ENCODE measurements around the gene ATG7. TPM values are rescaled to one million over a fixed set of nuclear protein-coding genes. Genes with fewer than 3 reads are reported as not detected.

ATG7 gene
- 15.6 TPM for total RNA-seq
- long read RNA-seq, full-length matches to known transcripts = 10 of 29 reads
- long read RNA-seq, partial matches to known transcripts = 11 of 29 reads
- long read RNA-seq, other reads (novel, unspliced or antisense) = 8 of 29 reads

- intact Hi-C loops (cut with DNase I) = no loop called here
- peak; percentile 99 for DNase-seq
- peak; percentile 100 for ATAC-seq (ENCODE audit: poor library complexity)
Measured at GRCh38 chr3:11271986-11272904, at the start of gene ATG7. Gene ATG7 (plus strand): TSS chr3:11272397. CDS start chr3:11298696, 26,299 bp downstream.

- ATAC-seq (ENCODE audit: poor library complexity) (no peak), DNase-seq (no peak)
- intact Hi-C loops (cut with DNase I) = no loop called here
Measured at GRCh38 chr3:11224010-11224409, 48.2 kb upstream of the ATG7 start.

- DNase-seq (no peak), ATAC-seq (ENCODE audit: poor library complexity) (no peak)
- intact Hi-C loops (cut with DNase I) = no loop called here
Measured at GRCh38 chr3:11224870-11225229, 47.3 kb upstream of the ATG7 start.

GRCh38 chr3:11226042-11226370 is 46.2 kb upstream of the ATG7 start:
- intact Hi-C loops (cut with DNase I) = no loop called here

GRCh38 chr3:11228041-11228440 is 44.2 kb upstream of the ATG7 start:
- no peak for ATAC-seq (ENCODE audit: poor library complexity)
- DNase-seq = no peak
- intact Hi-C loops (cut with DNase I) = no loop called here

More at GRCh38 chr3:11226042-11226370, 46.2 kb upstream of the ATG7 start:
- DNase-seq (no peak), ATAC-seq (ENCODE audit: poor library complexity) (no peak)

GRCh38 chr3:11230125-11230524 is 42.1 kb upstream of the ATG7 start:
- DNase-seq (no peak), ATAC-seq (ENCODE audit: poor library complexity) (no peak)
- intact Hi-C loops (cut with DNase I) = no loop called here

GRCh38 chr3:11230832-11231231 is 41.4 kb upstream of the ATG7 start:
- no peak for ATAC-seq (ENCODE audit: poor library complexity)
- intact Hi-C loops (cut with DNase I) = no loop called here
- DNase-seq = no peak

- intact Hi-C loops (cut with DNase I) = loop anchor here (5.0 kb wide), 1 partner anchor 97 kb away; no protein-coding TSS in a partner anchor
- no peak for DNase-seq
- ATAC-seq (ENCODE audit: poor library complexity) = no peak
Measured at GRCh38 chr3:11235385-11235784, 36.8 kb upstream of the ATG7 start.

- intact Hi-C loops (cut with DNase I) = loop anchor here (5.0 kb wide), 1 partner anchor 95 kb away; no protein-coding TSS in a partner anchor
- peak; percentile 56 for DNase-seq
Measured at GRCh38 chr3:11236588-11237461, 35.4 kb upstream of the ATG7 start.

GRCh38 chr3:11238060-11238459 is 34.1 kb upstream of the ATG7 start:
- DNase-seq (no peak), ATAC-seq (ENCODE audit: poor library complexity) (no peak)
- intact Hi-C loops (cut with DNase I) = loop anchor here (5.0 kb wide), 1 partner anchor 94 kb away; no protein-coding TSS in a partner anchor

More at GRCh38 chr3:11236588-11237461, 35.4 kb upstream of the ATG7 start:
- peak; percentile 69 for ATAC-seq (ENCODE audit: poor library complexity)

GRCh38 chr3:11238880-11239279 is 33.3 kb upstream of the ATG7 start:
- intact Hi-C loops (cut with DNase I) = loop anchor here (5.0 kb wide), 1 partner anchor 93 kb away; no protein-coding TSS in a partner anchor
- ATAC-seq (ENCODE audit: poor library complexity) = no peak
- no peak for DNase-seq

- no peak for ATAC-seq (ENCODE audit: poor library complexity)
- intact Hi-C loops (cut with DNase I) = loop anchor here (5.0 kb wide), 1 partner anchor 93 kb away; no protein-coding TSS in a partner anchor
- DNase-seq = no peak
Measured at GRCh38 chr3:11239796-11240195, 32.4 kb upstream of the ATG7 start.

GRCh38 chr3:11240496-11240895 is 31.7 kb upstream of the ATG7 start:
- intact Hi-C loops (cut with DNase I) = no loop called here
- ATAC-seq (ENCODE audit: poor library complexity) (no peak), DNase-seq (no peak)

- intact Hi-C loops (cut with DNase I) = no loop called here
- no peak for DNase-seq
- ATAC-seq (ENCODE audit: poor library complexity) = no peak
Measured at GRCh38 chr3:11244121-11244677, 28.0 kb upstream of the ATG7 start.

- ATAC-seq (ENCODE audit: poor library complexity) (no peak), DNase-seq (no peak)
- intact Hi-C loops (cut with DNase I) = no loop called here
Measured at GRCh38 chr3:11245276-11245675, 26.9 kb upstream of the ATG7 start.

- intact Hi-C loops (cut with DNase I) = no loop called here
Measured at GRCh38 chr3:11245827-11246662, 26.2 kb upstream of the ATG7 start.

GRCh38 chr3:11246663-11246970 is 25.6 kb upstream of the ATG7 start:
- no peak for DNase-seq
- no peak for ATAC-seq (ENCODE audit: poor library complexity)
- intact Hi-C loops (cut with DNase I) = no loop called here

More at GRCh38 chr3:11245827-11246662, 26.2 kb upstream of the ATG7 start:
- no peak for ATAC-seq (ENCODE audit: poor library complexity)
- no peak for DNase-seq

- intact Hi-C loops (cut with DNase I) = no loop called here
Measured at GRCh38 chr3:11247362-11247761, 24.8 kb upstream of the ATG7 start.

More at GRCh38 chr3:11247362-11247761, 24.8 kb upstream of the ATG7 start:
- ATAC-seq (ENCODE audit: poor library complexity) (no peak), DNase-seq (no peak)
